Hematopoietic multipotent progenitor cell treated with erythropoietin and hydrocortisone succinate and interleukin-3 and kit ligand, for 15 days (in vitro differentiated cells): ENCODE measurements around the gene LYPLAL1.
"Not testable (repeated sequence)": the region's sequence is repeated elsewhere in the genome, so short reads cannot be mapped to it uniquely, and the experiment has no call there.

Experiments
- DNase-seq: peaks from one replicate; pipeline ENCODE4 v3.0.0-alpha.2; 2015; ENCODE audit warnings: low spot score

The LYPLAL1 gene

DNA sequence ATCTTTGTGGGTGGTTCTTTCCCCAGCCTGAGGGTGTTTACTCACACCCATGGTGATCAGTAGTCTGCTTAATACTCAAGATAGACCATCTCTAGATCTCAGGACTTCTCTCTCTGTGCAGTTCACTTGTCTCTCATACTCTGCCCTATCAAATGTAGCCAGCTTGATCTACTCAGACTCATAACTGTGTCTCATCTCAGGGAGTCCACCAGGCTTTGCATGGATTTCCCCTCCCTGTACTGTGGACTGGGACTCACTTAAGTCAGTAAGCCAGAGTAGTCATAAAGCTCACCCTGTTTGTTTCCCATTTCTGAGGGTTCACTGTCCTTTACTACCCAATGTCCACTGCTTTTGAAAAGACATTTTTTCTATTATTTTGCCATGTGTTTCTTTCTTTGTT is 41.8 kb downstream of the LYPLAL1 start:
- no peak for DNase-seq

DNA sequence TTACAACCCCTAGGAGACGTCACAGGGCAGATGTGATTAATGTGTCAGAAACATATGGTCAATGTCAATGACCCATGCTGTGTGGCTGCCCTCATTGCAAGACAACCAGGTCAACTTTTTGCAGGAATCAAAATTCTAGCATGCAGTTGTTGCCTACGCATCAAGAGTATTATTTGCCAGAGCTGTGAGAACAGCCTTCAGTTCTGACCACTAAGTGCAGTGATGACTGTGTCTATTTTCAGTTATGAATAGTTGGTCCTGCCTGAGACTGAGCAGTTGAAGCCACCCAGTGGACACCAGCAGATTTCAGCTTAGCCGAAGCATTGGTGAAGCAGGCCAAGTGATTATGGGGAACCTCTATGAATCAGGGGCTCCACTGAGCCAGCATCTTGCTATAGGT is 47.3 kb downstream of the LYPLAL1 start:
- DNase-seq: no peak

DNA sequence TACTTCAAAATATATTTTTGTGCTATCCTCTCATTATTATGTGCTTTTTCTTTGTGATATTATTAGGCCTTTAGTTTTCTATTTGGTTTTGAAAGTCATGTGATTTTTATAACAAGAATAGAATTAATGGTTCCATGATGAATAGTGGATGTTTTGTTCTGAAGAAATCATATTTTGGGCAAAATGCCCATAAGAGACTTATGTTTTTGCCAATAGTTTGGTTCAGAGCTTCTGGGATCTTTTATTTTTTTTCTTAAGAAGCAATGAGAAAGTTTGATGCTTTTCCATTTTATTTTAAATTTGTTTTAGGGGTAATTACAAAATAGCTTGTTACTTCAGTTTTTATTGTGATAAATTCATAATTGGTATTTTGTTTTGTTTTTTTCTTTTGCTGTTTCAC is 49.8 kb downstream of the LYPLAL1 start:
- DNase-seq: no peak

DNA sequence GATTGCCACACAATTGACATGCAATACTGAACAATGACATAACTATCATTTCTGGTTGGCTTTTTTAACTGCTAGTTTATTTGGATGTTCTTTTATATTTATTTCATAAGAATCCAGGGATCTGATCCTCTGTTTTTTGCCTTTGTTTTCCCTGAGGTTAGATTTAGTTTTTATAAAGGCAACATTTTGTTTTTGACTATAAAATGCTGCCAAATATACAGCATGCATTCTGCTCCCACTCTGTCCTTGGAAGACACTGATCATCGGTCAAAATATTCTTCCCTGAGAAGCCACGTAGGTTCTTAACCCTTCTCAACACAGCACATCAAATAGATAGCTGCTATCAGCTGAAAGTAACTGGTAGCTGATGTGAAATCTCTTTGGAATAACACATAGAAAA is 52.5 kb downstream of the LYPLAL1 start:
- DNase-seq: no peak

DNA sequence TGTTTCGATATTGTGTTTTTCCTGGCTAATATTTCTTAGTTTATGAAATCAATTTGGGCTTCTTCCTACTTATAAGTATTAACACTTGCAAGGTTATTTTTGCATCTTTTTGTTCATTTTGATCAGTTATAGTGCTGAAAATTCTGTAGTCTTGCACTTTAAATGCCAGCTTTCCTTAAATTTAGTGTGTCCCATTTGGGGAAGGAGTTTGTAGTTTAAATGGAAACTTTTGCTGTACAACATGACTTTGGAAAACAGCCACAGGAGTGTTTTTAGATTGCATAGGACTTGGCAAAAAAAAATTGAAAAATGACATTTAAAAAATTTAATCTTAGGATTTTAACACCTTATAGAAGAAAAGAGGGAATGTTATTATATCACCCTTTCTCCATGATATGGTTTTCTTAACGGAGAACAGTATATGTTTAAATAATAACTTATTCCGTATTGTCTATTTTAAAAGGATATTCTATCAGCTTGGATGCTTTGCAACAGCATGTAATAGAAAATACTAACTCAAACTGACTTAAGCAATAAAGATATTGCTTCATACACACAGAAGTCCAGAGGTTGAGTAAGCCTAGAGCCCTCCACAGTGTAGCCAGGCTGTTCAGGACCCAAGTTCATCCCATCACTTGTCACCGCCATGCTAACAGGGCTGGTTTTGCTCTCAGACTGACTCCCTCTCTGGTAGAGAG is 53.8 kb downstream of the LYPLAL1 start:
- DNase-seq: no peak

- DNase-seq: no peak
Observed at GRCh38 chr1:219228058-219228419, 54.4 kb downstream of the LYPLAL1 start.

DNA sequence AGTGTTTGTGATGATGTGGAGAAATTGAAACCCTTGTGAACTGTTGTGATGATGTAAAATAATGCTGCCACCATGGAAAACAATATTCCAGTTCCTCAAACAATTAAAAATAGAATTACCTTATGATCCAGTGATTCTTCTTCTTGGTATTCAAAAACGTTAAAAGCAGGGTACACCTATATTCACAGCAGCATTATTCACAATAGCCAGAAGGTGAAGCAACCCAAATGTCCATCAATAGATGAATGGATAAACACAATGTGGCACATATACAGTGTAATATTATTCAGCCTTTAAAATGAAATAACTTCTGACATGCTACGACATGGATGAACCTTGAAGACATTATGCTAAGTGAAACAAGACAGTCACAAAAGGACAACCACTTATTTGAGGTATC is 59.2 kb downstream of the LYPLAL1 start:
- DNase-seq: no peak

- no peak for DNase-seq
Observed at GRCh38 chr1:219235903-219236481, 62.3 kb downstream of the LYPLAL1 start.

GRCh38 chr1:219236933-219237610 is 63.4 kb downstream of the LYPLAL1 start:
- no peak for DNase-seq

DNA sequence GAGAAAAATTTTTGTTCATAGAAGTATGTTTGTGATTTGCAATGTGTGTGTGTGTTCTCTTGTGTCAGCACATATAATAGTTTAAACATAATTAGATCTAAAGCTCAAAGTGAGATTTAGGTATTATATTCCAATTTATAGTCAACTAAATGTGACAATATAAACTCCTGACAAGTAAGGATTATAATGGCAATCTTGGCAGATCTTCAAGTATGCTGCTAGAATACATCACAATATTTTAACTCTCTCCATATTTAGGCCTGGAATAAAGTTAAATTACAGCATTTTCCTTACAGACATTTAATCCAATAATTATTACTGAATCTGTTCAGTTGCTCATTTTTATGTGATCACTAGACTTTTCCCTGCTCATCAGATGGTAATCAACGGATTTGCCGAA is 65.8 kb downstream of the LYPLAL1 start:
- DNase-seq: no peak

GRCh38 chr1:219244864-219245263 is 71.2 kb downstream of the LYPLAL1 start:
- no peak for DNase-seq

GRCh38 chr1:219247441-219247840 is 73.8 kb downstream of the LYPLAL1 start:
- DNase-seq: no peak

DNA sequence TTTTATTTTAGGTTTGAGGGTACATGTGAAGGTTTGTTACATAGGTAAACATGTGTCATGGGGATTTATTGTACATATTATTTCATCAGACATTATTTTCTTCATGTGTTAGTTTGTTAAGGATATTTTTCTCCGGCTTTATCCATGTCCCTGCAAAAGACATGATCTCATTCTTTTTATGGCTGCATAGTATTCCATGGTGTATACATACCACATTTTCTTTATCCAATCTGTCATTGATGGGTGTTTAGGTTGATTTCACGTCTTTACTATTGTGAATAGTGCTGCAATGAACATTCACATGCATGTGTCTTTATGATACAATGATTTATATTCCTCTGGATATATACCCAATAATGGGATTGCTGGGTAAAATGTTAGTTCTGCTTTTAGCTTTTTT is 76.8 kb downstream of the LYPLAL1 start:
- not testable (repeated sequence) for DNase-seq

- no peak for DNase-seq
Observed at GRCh38 chr1:219257751-219258150, 84.1 kb downstream of the LYPLAL1 start.

DNA sequence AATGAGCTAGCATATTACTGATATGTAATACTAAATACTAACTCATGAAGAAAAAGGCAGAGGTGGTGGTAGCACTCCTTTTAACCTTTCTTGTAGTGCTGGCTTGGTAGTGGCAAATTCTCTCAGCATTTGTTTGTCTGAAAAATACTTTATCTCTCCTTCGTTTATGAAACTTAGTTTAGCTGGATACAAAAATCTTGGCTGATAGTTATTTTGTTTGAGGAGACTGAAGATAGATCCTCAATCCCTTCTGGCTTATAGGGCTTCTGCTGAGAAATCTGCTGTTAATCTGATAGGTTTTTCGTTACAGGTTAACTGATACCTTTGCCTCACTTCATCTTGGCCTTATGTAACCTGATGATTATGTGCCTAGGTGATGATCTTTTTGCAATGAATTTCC is 87.8 kb downstream of the LYPLAL1 start:
- DNase-seq: no peak
